Stimulated activated effector memory CD8-positive, alpha-beta T cell treated with anti-CD3 and anti-CD28 coated beads, Interleukin-12 subunit alpha, Interleukin-12 subunit beta, amount 100 ng/mL, for 72 hours (primary cell): Measurements from ENCODE around the gene FARS2.
A peak's percentile ranks its signal among the peaks of the same experiment; 100 is the strongest.

Source experiments
- ATAC-seq: fragments of 150-1000 bp; cut with Tn5 transposase; 2 replicates; pipeline ENCODE4 v1.10.0; 2021
- DNase-seq, 2 donors: peaks; one replicate each; pipeline ENCODE4 v3.0.0; 2021 to 2022; ENCODE audit warnings: low spot score in 2 of 2
- H3K27ac Mint-ChIP-seq: one replicate; pipeline ENCODE4 v1.8.0; 2022; ENCODE audit warnings: mild to moderate bottlenecking, mixed read lengths
- H3K36me3 Mint-ChIP-seq: one replicate; pipeline ENCODE4 v1.8.0; 2022; ENCODE audit warnings: mild to moderate bottlenecking, mixed read lengths
- H3K4me1 Mint-ChIP-seq: one replicate; pipeline ENCODE4 v1.8.0; 2022; ENCODE audit warnings: mixed read lengths
- H3K4me3 Mint-ChIP-seq: one replicate; pipeline ENCODE4 v1.8.0; 2022; ENCODE audit warnings: mild to moderate bottlenecking, mixed read lengths
- H3K9me3 Mint-ChIP-seq: one replicate; pipeline ENCODE4 v1.8.0; 2022; ENCODE audit warnings: mixed read lengths

FARS2 gene

DNA sequence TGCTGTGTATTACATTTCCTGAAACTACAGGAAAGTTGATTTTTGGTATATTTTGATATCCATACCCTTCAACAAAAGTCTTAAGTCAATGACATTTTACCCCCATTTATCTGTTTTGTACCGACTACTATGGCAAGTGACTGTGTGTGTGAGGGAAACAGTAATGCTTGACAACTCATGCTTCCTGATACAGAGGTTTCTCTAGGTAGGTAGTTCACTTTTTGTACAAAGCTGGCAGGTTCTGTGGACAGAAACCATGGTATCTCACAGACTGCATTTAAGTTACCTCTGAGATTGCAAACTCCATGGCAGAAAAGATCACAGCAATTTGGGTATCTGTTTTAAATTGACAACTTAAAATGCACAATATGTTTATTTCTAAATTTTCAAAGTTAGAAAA lies 28.8 kb downstream of the FARS2 start:
- ATAC-seq (no peak), DNase-seq (no peak)
- H3K27ac Mint-ChIP-seq = no peak overlapping the region
- H3K4me3 Mint-ChIP-seq = no peak overlapping the region
- peaks cover 61% of the 10 kb centered on the region for H3K4me1 Mint-ChIP-seq
- no peaks in the 10 kb centered on the region for H3K36me3 Mint-ChIP-seq
- H3K9me3 Mint-ChIP-seq = no peaks in the 10 kb centered on the region

DNA sequence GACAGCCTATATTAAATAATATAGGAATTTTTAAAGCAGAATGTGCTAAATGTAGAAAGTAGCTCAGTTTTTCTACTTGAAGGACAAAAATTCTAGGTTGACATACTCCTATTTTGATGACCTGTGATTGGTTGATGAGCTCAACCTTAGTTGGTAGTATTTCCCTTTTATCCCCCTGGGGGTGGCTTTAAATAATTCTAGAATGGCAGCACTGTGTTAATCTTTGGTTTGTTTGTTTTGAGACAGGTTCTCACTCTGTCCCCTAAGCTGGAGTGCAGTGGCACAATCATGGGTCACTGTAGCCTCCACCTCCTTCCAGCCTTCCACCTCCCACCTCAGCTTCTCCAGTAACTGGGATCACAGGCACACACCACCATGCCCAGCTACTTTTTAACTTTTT lies 29.2 kb downstream of the FARS2 start:
- no peak for ATAC-seq
- Mint-ChIP-seq H3K9me3 (no peaks in the 10 kb centered on the region), H3K27ac (no peak overlapping the region), H3K36me3 (no peaks in the 10 kb centered on the region), H3K4me1 (peaks cover 59% of the 10 kb centered on the region), H3K4me3 (no peak overlapping the region)
- no peak for DNase-seq

DNA sequence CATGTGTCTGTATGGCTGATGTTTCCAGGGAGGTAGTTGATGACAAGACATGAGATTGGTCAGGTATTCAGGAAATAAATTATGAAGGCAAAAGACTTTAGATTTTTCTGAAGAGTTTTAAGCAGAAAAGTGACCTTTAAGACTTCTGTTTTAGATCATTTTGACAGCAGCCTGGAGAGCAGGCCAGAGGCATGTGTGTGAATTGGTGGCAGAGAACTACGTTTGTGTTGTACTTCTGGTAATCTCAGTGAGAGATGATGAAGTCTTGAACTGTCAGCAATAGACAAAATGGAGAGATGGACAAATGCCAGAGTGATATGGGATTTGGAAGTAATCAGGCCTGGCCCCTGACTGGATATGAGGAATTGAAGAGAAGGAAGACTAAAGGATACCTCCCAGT lies 30.8 kb downstream of the FARS2 start:
- no peaks in the 10 kb centered on the region for H3K9me3 Mint-ChIP-seq
- DNase-seq (no peak), ATAC-seq (no peak)
- no peak overlapping the region for H3K4me3 Mint-ChIP-seq
- H3K36me3 Mint-ChIP-seq = no peaks in the 10 kb centered on the region
- peaks cover 53% of the 10 kb centered on the region for H3K4me1 Mint-ChIP-seq
- no peak overlapping the region for H3K27ac Mint-ChIP-seq

DNA sequence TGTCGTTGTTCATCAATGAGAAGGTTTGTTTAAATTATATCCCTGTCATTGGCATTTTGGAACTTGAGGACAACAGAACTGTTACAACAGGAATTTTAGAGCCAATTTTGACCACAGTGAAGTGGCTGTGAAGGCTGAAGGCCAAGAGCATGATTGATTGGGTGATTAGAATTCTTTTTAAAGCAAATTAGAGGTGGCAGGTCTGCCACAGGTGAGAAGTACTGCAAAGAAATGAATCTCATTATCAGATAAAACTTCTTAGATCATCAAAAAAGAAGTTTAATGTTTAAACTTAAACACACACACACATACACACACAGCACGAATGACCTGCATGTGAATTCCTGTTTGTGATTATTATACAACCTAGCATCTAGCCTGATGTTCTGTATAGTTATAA lies 32.4 kb downstream of the FARS2 start:
- H3K9me3 Mint-ChIP-seq = no peaks in the 10 kb centered on the region

DNA sequence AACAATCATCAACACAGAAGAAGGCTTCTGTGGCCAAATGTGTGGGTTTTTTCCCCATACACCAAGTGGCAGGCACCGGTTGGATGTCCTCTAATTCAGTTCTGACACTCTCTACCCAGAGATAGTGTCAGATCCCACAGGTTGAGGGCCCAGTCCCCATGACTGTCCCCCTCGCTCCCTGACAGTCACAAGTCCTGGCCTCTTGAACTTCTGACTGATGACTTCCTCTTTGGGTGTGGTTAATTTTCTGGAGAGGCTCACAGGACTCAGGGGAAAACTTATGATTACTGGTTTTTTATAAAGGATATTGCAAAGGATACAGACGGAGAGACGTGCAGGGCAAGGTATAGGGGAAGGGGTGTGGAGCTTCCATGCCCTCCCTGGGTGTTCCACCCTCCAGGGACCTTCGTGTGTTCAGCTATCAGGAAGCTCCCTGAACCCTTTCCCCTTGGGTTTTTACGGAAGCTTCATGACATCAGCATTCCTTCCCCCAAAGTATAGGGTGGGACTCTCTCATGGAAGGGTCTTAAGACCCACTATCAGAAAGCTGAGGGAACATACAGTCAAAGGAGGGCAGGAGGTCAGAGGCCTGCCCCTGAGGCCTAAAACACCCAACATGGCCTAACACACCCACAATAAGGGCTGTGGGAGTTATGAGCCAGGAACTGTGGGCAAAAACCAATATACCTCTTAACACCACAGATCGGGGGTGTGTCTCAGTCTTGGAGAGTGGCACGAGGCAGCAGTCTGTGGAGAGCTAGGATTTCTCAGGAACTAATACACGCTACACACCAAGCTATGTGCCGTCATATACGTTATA lies 33.3 kb downstream of the FARS2 start:
- Mint-ChIP-seq H3K4me3 (no peak overlapping the region), H3K9me3 (no peaks in the 10 kb centered on the region), H3K4me1 (peaks cover 41% of the 10 kb centered on the region), H3K36me3 (no peaks in the 10 kb centered on the region), H3K27ac (peak overlapping the region; percentile 63)
- DNase-seq (no peak), ATAC-seq (peak; percentile 81)

More for the DNA sequence above, 32.4 kb downstream of the FARS2 start:
- Mint-ChIP-seq H3K36me3 (no peaks in the 10 kb centered on the region), H3K27ac (peak overlapping the region; percentile 63), H3K4me1 (peaks cover 41% of the 10 kb centered on the region), H3K4me3 (no peak overlapping the region)
- ATAC-seq (no peak), DNase-seq (no peak)

DNA sequence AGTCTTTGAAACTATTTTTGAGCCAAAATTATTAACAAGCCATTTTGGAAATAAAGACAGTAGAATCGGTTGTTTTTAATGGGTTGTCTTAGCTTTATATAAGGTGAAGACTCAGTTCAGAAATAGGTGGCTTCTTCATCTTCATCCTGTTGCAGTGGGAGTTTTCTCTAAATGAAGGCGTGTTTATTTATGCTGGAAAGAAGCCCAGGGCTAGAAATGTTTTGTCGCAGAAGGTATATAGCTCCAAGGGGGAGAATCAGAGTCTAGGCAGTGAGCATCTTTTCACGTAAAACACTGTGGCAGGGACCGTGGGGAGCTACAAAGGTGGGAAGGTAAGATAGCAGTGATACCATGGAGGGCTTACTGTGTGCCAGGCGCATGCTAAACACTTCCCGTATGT lies 34.3 kb downstream of the FARS2 start:
- no peak for ATAC-seq
- H3K27ac Mint-ChIP-seq = no peak overlapping the region
- peaks cover 47% of the 10 kb centered on the region for H3K4me1 Mint-ChIP-seq

DNA sequence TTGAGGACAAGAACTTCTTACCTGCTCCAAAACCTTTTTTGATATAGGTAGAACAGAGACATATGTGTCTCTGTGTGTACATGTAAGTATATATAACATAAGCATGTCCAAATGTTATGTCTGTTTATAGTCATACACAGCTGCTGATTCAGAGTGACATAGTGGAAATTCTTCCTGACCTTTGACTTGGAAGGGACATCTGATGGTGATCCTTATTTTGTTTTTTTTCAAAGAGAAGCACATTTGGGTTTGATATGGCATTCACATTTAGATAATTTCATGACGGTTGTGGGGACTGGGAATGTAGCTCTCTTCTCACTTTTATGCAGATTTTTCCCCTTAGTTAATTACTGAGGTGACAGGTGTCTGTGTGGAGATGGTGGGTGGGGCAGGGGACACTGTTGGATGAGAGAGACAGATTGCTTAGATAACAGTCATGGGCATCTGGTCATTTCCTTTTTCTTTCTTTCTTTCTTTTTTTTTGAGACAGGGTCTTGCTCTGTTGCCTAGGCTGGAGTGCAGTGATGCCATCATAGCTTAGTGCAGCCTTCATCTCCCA lies 39.0 kb downstream of the FARS2 start:
- H3K9me3 Mint-ChIP-seq = no peaks in the 10 kb centered on the region
- H3K27ac Mint-ChIP-seq = peak overlapping the region; percentile 5
- no peak overlapping the region for H3K4me3 Mint-ChIP-seq
- DNase-seq (no peak), ATAC-seq (no peak)
- H3K36me3 Mint-ChIP-seq = no peaks in the 10 kb centered on the region
- H3K4me1 Mint-ChIP-seq = peaks cover 43% of the 10 kb centered on the region

More for the DNA sequence above, 34.3 kb downstream of the FARS2 start:
- no peaks in the 10 kb centered on the region for H3K36me3 Mint-ChIP-seq
- H3K9me3 Mint-ChIP-seq = no peaks in the 10 kb centered on the region
- H3K4me3 Mint-ChIP-seq = no peak overlapping the region
- no peak for DNase-seq

DNA sequence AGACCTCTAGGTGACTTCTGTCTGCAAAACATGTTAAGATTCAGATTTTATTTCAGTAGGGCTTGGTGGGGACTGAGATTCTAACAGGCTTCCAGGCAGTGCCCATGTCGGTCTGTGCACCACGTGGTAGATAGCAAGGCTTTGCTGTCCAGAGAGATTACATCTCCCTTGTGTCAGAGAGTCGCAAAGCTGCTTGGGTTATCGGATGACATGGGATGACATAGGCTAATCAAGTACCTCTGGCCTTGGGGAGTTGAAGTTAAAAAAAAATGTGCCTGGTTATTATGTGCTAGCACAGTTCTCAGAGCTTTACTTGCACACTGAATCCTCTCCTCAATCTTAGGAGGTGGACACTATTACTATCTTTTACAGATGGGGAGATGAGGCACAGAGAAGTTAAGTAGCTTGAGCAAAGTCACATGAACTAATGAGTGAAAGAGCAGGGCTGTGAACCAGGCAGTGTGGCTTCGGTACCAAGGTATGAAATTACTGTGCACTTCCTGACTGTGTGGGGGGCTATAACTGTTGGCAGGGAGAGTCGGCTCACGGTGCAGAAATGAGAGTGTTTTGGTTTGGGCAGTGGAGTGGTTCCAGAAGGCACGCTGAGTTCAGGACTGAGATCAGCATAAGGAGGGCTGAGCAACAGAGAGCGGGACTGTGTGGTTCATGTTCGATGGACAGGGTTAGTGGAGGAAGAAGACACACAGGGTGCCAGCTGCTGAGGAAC lies 41.1 kb downstream of the FARS2 start:
- peak overlapping the region; percentile 67 for H3K27ac Mint-ChIP-seq
- DNase-seq (peak; percentile 35 to 84), ATAC-seq (peak; percentile 97)
- H3K9me3 Mint-ChIP-seq = no peaks in the 10 kb centered on the region
- peaks cover 47% of the 10 kb centered on the region for H3K4me1 Mint-ChIP-seq
- H3K4me3 Mint-ChIP-seq = peak overlapping the region; percentile 60
- H3K36me3 Mint-ChIP-seq = no peaks in the 10 kb centered on the region

DNA sequence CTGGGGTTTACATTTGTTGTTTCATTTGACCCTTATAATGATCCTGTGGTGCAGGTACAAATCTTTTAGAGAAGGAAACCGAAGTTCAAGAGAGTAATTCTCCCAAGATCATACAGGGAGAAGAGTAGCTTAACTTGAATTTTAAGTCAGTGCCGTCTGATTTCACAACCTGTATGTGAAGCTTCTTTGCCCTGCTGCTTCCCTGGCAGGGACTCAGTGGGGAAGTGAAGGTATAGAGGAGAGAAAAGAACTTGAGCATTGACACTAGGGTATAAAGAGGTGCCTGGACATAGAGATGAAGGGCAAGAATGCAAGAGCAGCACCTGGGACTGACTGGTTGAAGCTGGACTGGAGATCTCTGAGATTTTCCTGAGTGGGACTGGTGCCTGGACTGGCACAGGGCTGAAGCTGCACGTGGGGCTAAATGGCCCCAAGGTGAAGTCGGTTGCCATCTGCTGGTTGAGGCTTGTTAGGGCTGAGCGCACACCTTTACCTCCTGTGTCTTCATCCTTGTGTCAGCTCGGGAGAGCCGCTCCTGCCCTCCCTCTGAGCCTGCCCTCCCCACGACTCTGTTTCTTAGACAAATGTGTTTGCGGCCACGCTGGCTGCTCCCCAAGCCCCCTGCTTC lies 41.8 kb downstream of the FARS2 start:
- peak; percentile 74 for ATAC-seq
- Mint-ChIP-seq H3K4me3 (peak overlapping the region; percentile 60), H3K4me1 (peaks cover 47% of the 10 kb centered on the region), H3K36me3 (no peaks in the 10 kb centered on the region), H3K27ac (peak overlapping the region; percentile 67), H3K9me3 (no peaks in the 10 kb centered on the region)
- peak; percentile 42 to 75 for DNase-seq

DNA sequence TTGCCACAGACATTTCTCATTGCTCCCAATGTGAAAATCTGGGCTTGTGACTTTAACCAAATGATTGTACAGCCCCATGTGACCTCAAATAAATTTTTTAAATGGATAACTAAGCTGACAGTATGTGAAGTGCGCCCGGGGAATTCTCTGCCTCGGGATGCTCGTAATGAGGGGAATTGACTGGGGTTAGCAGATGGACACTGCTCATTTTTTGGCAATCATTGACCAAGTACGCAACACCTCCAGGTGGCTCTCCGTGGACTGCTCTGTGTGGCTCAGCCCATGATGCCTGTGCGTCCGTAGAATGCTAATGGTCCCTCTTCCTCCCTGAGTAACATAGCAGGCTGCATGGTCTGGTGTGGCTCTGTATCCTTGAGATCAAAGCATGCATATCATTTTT lies 42.4 kb downstream of the FARS2 start:
- no peak for ATAC-seq
- Mint-ChIP-seq H3K4me1 (peaks cover 47% of the 10 kb centered on the region), H3K9me3 (no peaks in the 10 kb centered on the region), H3K4me3 (peak overlapping the region; percentile 60), H3K36me3 (no peaks in the 10 kb centered on the region), H3K27ac (peak overlapping the region; percentile 67)
- DNase-seq = no peak

DNA sequence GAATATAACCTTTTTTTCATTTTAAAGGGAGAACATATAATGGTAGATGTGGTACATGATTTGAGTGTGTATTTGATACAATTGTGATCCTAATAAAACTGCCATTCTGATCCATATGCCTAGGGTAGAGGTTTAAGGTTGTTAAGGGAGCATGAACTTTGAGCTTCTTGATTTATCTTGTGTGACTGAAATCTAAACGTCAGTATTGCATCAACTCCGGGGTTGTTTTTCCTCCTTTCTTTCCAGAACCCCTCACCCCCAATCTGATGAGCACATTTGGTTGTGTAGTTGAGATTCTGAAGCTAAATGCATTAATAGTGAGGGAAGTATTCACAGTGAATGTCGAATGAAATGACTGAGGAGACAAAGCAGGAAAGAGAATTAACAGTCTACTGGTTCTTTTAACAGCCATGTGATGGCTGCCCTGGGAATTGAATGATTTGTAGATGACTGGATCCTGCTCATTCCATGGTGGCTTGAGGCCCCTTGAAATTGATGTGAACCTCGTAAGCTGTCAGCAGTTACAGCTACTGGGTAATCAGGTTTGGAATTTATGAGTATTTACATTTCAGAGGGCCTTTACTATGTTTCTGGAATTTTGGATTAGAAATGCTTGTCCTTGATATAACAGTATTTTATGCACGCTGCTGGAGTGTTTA lies 44.8 kb downstream of the FARS2 start:
- Mint-ChIP-seq H3K36me3 (no peaks in the 10 kb centered on the region), H3K27ac (no peak overlapping the region), H3K9me3 (no peaks in the 10 kb centered on the region), H3K4me3 (no peak overlapping the region), H3K4me1 (peaks cover 35% of the 10 kb centered on the region)
- ATAC-seq = no peak
- no peak for DNase-seq

DNA sequence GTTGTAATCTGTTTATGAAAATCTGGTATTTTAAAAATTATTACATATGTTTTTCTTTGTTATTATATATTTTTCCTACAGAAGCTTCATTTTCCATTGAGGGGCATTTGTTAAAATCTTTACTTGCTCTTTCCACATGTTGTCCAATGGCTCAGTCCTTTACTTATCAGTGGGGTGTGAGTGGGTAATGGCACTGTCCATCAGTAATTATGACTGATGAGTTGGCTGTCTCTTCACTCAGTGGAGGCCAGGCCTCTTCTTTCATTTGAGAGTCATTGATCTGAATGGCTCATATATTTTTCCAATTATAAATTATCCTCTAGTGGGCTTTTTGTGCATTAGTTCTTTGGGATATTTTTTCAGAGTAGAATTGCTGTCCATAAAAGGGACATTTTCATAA lies 45.7 kb downstream of the FARS2 start:
- H3K9me3 Mint-ChIP-seq = no peaks in the 10 kb centered on the region
- no peak for ATAC-seq
- H3K4me3 Mint-ChIP-seq = no peak overlapping the region

DNA sequence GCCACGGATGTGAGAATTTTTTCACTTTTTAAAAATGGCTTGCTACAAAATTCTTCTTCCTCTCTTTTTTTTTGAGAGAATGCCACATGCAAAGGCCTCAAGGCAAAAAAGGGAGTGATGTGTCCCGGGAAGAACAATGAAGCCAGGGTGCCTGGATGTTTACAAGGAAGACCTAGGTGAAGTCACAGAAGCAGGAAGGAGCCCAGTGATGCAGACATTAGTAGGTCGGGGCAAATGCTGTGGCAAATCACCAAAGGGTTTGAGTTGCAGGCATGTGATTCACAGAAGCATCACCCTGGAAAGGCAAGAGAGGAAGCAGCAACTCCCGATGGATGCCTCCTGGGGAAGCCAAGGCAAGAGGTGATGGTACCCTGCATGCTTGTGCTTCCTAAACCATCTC lies 46.8 kb downstream of the FARS2 start:
- ATAC-seq (no peak), DNase-seq (no peak)
- Mint-ChIP-seq H3K4me3 (no peak overlapping the region), H3K4me1 (peaks cover 16% of the 10 kb centered on the region), H3K36me3 (no peaks in the 10 kb centered on the region), H3K27ac (no peak overlapping the region), H3K9me3 (no peaks in the 10 kb centered on the region)

More for the DNA sequence above, 45.7 kb downstream of the FARS2 start:
- no peak overlapping the region for H3K27ac Mint-ChIP-seq
- peaks cover 26% of the 10 kb centered on the region for H3K4me1 Mint-ChIP-seq
- DNase-seq = no peak
- no peaks in the 10 kb centered on the region for H3K36me3 Mint-ChIP-seq

DNA sequence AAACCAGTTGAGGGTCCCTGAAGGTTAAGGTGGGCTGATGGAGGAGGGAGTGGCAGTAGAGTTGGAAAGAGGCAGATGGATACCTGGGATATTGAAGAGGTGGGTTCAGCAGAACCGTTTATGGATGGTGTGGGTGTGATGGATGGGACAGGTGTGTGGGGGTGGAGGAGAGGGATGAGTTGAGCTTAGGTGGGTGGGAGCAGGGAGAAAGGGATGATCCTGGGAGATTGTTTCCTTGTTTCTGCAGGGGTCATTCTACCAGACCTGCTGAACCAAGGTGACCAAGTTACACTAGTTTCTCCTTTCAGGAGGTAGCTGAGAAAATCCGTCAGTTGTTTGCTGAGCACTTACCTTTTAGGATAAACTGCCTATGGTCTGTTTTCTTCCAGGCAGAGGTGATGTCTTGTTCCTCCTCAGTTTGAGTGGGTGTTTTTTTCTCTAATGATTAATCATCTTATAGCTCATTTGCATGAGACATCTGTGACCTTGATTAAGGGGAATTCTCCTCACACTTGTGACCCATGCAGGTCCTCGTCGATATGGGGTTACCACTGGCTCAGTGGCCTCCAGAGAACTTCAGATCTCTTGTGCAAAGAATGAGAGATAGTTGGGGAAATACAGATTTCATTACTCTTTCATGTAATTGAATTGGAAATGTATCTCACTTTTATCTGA lies 53.0 kb downstream of the FARS2 start:
- DNase-seq (no peak), ATAC-seq (peak; percentile 69)
- Mint-ChIP-seq H3K4me3 (no peak overlapping the region), H3K4me1 (peaks cover 29% of the 10 kb centered on the region), H3K9me3 (no peaks in the 10 kb centered on the region), H3K27ac (peak overlapping the region; percentile 18), H3K36me3 (no peaks in the 10 kb centered on the region)
